Adipocyte (in vitro differentiated cells): ENCODE data around the gene UGT1A9.
A peak's percentile ranks its signal among the peaks of the same experiment; 100 is the strongest.

Experiments used
- DNase-seq: peaks from one replicate; pipeline ENCODE4 v3.0.0-alpha.2; 2015; ENCODE audit warnings: low read depth
- H3K27me3 ChIP-seq: replicated peaks from 2 replicates; pipeline ENCODE4 v1.7.0; 2013; ENCODE audit warnings: mild to moderate bottlenecking, low read length, moderate library complexity; ENCODE audit not compliant: control insufficient read depth, insufficient read depth
- H3K36me3 ChIP-seq: 2 replicates; pipeline ENCODE4 v1.7.0; 2013; ENCODE audit warnings: low read length, mild to moderate bottlenecking, moderate library complexity; ENCODE audit not compliant: control insufficient read depth, insufficient read depth, severe bottlenecking
- H3K4me1 ChIP-seq: 2 replicates; pipeline ENCODE4 v1.7.0; 2013; ENCODE audit warnings: mild to moderate bottlenecking, low read length, moderate library complexity; ENCODE audit not compliant: control insufficient read depth, insufficient read depth
- H3K4me3 ChIP-seq: 2 replicates; pipeline ENCODE4 v1.7.0; 2013; ENCODE audit warnings: mild to moderate bottlenecking, low read length, moderate library complexity
- H3K9ac ChIP-seq: 2 replicates; pipeline ENCODE4 v1.7.0; 2013; ENCODE audit warnings: mild to moderate bottlenecking, low read length, moderate library complexity
- H3K9me3 ChIP-seq: 2 replicates; pipeline ENCODE4 v1.7.0; 2013; ENCODE audit warnings: mild to moderate bottlenecking, low read length, moderate library complexity; ENCODE audit not compliant: control insufficient read depth

UGT1A9 gene

GRCh38 chr2:233681521-233682099, 9.9 kb downstream of the UGT1A9 start, which contains the start of gene UGT1A7:
Gene UGT1A7 (plus strand): TSS chr2:233681901. CDS start chr2:233681938, 37 bp downstream.
- Histone ChIP-seq H3K4me3 (no peak within 1 kb of the TSS), H3K9me3 (no peaks in the 10 kb centered on the region), H3K9ac (no peak within 1 kb of the TSS)

GRCh38 chr2:233684640-233685039, 12.9 kb downstream of the UGT1A9 start:
- Histone ChIP-seq H3K9ac (no peak overlapping the region), H3K4me1 (no peaks in the 10 kb centered on the region), H3K9me3 (no peaks in the 10 kb centered on the region), H3K36me3 (no peaks in the 10 kb centered on the region), H3K27me3 (no peaks in the 10 kb centered on the region), H3K4me3 (no peak overlapping the region)
- DNase-seq, result no peak

More at GRCh38 chr2:233681521-233682099, 9.9 kb downstream of the UGT1A9 start, which contains the start of gene UGT1A7:
- H3K4me1 ChIP-seq, result no peaks in the 10 kb centered on the region
- no peak for DNase-seq
- H3K36me3 ChIP-seq, result no peaks in the 10 kb centered on the region
- H3K27me3 ChIP-seq, result peaks cover 5% of the 10 kb centered on the region

- H3K36me3 ChIP-seq, result no peaks in the 10 kb centered on the region
- no peak for DNase-seq
- peaks cover 6% of the 10 kb centered on the region for H3K27me3 ChIP-seq
- H3K4me1 ChIP-seq, result peaks cover 6% of the 10 kb centered on the region
- no peaks in the 10 kb centered on the region for H3K9me3 ChIP-seq
- H3K9ac ChIP-seq, result no peak overlapping the region
- H3K4me3 ChIP-seq, result no peak overlapping the region
Observed at GRCh38 chr2:233686928-233687327, 15.2 kb downstream of the UGT1A9 start.

GRCh38 chr2:233688341-233688740, 16.6 kb downstream of the UGT1A9 start:
- H3K36me3 ChIP-seq, result no peaks in the 10 kb centered on the region
- no peak for DNase-seq
- H3K27me3 ChIP-seq, result peaks cover 19% of the 10 kb centered on the region
- H3K9ac ChIP-seq, result no peak overlapping the region
- H3K4me3 ChIP-seq, result no peak overlapping the region
- H3K9me3 ChIP-seq, result no peaks in the 10 kb centered on the region
- peaks cover 6% of the 10 kb centered on the region for H3K4me1 ChIP-seq

GRCh38 chr2:233689031-233689430, 17.3 kb downstream of the UGT1A9 start:
- Histone ChIP-seq H3K9ac (no peak overlapping the region), H3K4me1 (peaks cover 6% of the 10 kb centered on the region), H3K9me3 (no peaks in the 10 kb centered on the region), H3K4me3 (no peak overlapping the region), H3K27me3 (peaks cover 19% of the 10 kb centered on the region), H3K36me3 (no peaks in the 10 kb centered on the region)
- no peak for DNase-seq

GRCh38 chr2:233689501-233689900, 17.8 kb downstream of the UGT1A9 start:
- H3K4me3 ChIP-seq, result no peak overlapping the region
- H3K27me3 ChIP-seq, result peaks cover 19% of the 10 kb centered on the region
- no peak for DNase-seq
- H3K9me3 ChIP-seq, result no peaks in the 10 kb centered on the region
- H3K36me3 ChIP-seq, result no peaks in the 10 kb centered on the region
- H3K9ac ChIP-seq, result no peak overlapping the region
- H3K4me1 ChIP-seq, result peaks cover 6% of the 10 kb centered on the region

GRCh38 chr2:233690444-233690843, 18.7 kb downstream of the UGT1A9 start:
- Histone ChIP-seq H3K9me3 (no peaks in the 10 kb centered on the region), H3K27me3 (peaks cover 19% of the 10 kb centered on the region), H3K4me3 (no peak overlapping the region), H3K4me1 (peaks cover 6% of the 10 kb centered on the region), H3K36me3 (no peaks in the 10 kb centered on the region), H3K9ac (no peak overlapping the region)
- peak; percentile 40 for DNase-seq

- no peak overlapping the region for H3K9ac ChIP-seq
- H3K9me3 ChIP-seq, result no peaks in the 10 kb centered on the region
- H3K36me3 ChIP-seq, result no peaks in the 10 kb centered on the region
- DNase-seq, result no peak
- H3K4me1 ChIP-seq, result peaks cover 9% of the 10 kb centered on the region
- no peak overlapping the region for H3K4me3 ChIP-seq
- H3K27me3 ChIP-seq, result peaks cover 19% of the 10 kb centered on the region
Observed at GRCh38 chr2:233691443-233692433, 20.0 kb downstream of the UGT1A9 start.

- DNase-seq, result no peak
- Histone ChIP-seq H3K4me1 (peaks cover 14% of the 10 kb centered on the region), H3K9me3 (no peaks in the 10 kb centered on the region), H3K36me3 (no peaks in the 10 kb centered on the region), H3K27me3 (peaks cover 19% of the 10 kb centered on the region), H3K4me3 (no peak within 1 kb of the TSS), H3K9ac (no peak within 1 kb of the TSS)
Observed at GRCh38 chr2:233692648-233693047, 20.9 kb downstream of the UGT1A9 start, which contains the start of gene UGT1A6. Gene UGT1A6 (plus strand): TSS chr2:233692890. CDS start chr2:233693005, 115 bp downstream.

- no peak for DNase-seq
- peaks cover 19% of the 10 kb centered on the region for H3K27me3 ChIP-seq
- no peaks in the 10 kb centered on the region for H3K36me3 ChIP-seq
- no peak overlapping the region for H3K4me3 ChIP-seq
- no peaks in the 10 kb centered on the region for H3K9me3 ChIP-seq
- no peak overlapping the region for H3K9ac ChIP-seq
- peaks cover 21% of the 10 kb centered on the region for H3K4me1 ChIP-seq
Observed at GRCh38 chr2:233693963-233694362, 22.3 kb downstream of the UGT1A9 start.

GRCh38 chr2:233698740-233699139, 27.0 kb downstream of the UGT1A9 start:
- Histone ChIP-seq H3K4me3 (no peak overlapping the region), H3K27me3 (no peaks in the 10 kb centered on the region), H3K4me1 (peaks cover 25% of the 10 kb centered on the region), H3K9ac (no peak overlapping the region), H3K36me3 (no peaks in the 10 kb centered on the region), H3K9me3 (no peaks in the 10 kb centered on the region)
- no peak for DNase-seq
